HepG2 (cell line): ENCODE measurements around the gene SPSB1. TPM values are rescaled to one million over a fixed set of nuclear protein-coding genes. Genes with fewer than 3 reads are reported as not detected.

ENCODE experiments used
- ATAC-seq: fragments of 200-7000 bp; cut with Tn5 transposase; 3 replicates; pipeline ENCODE4 v1.9.1; 2020; ENCODE audit warnings: mild to moderate bottlenecking, moderate library complexity
- BruUV-seq: library from RNA; stranded (reverse); fragments of 400-500 nt; replicated peaks from 2 replicates; lab custom pipeline; 2021; lab: Mats Ljungman, UMichigan
- CTCF ChIA-PET: fragments of 300-600 bp; formaldehyde crosslinking; extraction: SDS; loops from one replicate; lab custom pipeline; 2021; ENCODE audit warnings: low total read pairs, inconsistent platforms, low intra/inter-chr PET ratio; lab: Yijun Ruan, JAX
- POLR2A ChIA-PET: fragments of 350-600 bp; sonication (Branson Sonifier 250); formaldehyde crosslinking; loops from one replicate; lab custom pipeline; 2020; ENCODE audit warnings: antibody characterized with exemption, inconsistent platforms; lab: Yijun Ruan, JAX
- DNase-seq: peaks from one replicate; pipeline ENCODE4 v3.0.0-alpha.2; 2015; ENCODE audit warnings: low spot score
- FAIRE-seq: peaks from 3 replicates; lab custom pipeline; 2011; peaks lifted over from hg19 to GRCh38; lab: Jason Lieb, UNC
- H2AFZ ChIP-seq: one replicate; pipeline ENCODE4 v1.6.1; 2011; ENCODE audit warnings: low read length, inconsistent platforms
- H3K27ac ChIP-seq: fragments of 300-600 bp; 3 replicates; pipeline ENCODE4 v1.8.0; 2011; ENCODE audit warnings: mixed run types, mild to moderate bottlenecking, mixed read lengths, low read length, inconsistent platforms; ENCODE audit not compliant: insufficient read depth; ENCODE audit errors: extremely low read length
- H3K27me3 ChIP-seq, 2 experiments: fragments of 200-600 bp in 1 of 2; 2 replicates in 1 of 2; 3 replicates in 1 of 2; pipeline versions ENCODE4 v1.6.0 to v1.8.0; 2011; ENCODE audit warnings: low read length in 2 of 2, mild to moderate bottlenecking in 2 of 2, moderate library complexity in 2 of 2, inconsistent platforms in 1 of 2; ENCODE audit not compliant: insufficient read depth in 2 of 2, control insufficient read depth in 1 of 2
- H3K36me3 ChIP-seq, 2 experiments: fragments of 200-600 bp in 1 of 2; replicated peaks in 1 of 2; 2 replicates in 1 of 2; 3 replicates in 1 of 2; pipeline versions ENCODE4 v1.5.1 to v1.8.0; 2011; ENCODE audit warnings: low read length in 2 of 2, inconsistent platforms in 1 of 2; ENCODE audit not compliant: insufficient read depth in 2 of 2, control insufficient read depth in 1 of 2
- H3K4me1 ChIP-seq: 2 replicates; pipeline ENCODE4 v1.5.1; 2012; ENCODE audit warnings: low read length, inconsistent platforms; ENCODE audit not compliant: insufficient read depth
- H3K4me2 ChIP-seq: 2 replicates; pipeline ENCODE4 v1.6.0; 2011; ENCODE audit warnings: low read depth, low read length, inconsistent platforms
- H3K4me3 ChIP-seq, 3 experiments: fragments of 200-600 bp in 1 of 3; sonication (generic), shearing (Covaris generic) in 1 of 3; replicated peaks in 1 of 3; 2 replicates each; pipeline ENCODE4 v1.5.1; 2011 to 2016; ENCODE audit warnings: low read length in 3 of 3, inconsistent platforms in 2 of 3, low read depth in 2 of 3, mild to moderate bottlenecking in 2 of 3, control low read depth in 1 of 3, mixed read lengths in 1 of 3; ENCODE audit not compliant: insufficient read depth in 1 of 3
- H3K79me2 ChIP-seq: one replicate; pipeline ENCODE4 v1.6.1; 2011; ENCODE audit warnings: low read length, inconsistent platforms; ENCODE audit not compliant: insufficient read depth
- H3K9ac ChIP-seq: 2 replicates; pipeline ENCODE4 v1.6.0; 2011; ENCODE audit warnings: mild to moderate bottlenecking, low read depth, low read length, inconsistent platforms; ENCODE audit not compliant: insufficient read depth
- H3K9me3 ChIP-seq: 2 replicates; pipeline ENCODE4 v1.5.1; 2012; ENCODE audit warnings: mild to moderate bottlenecking, low read length
- H4K20me1 ChIP-seq: 2 replicates; pipeline ENCODE4 v1.6.0; 2011; ENCODE audit warnings: inconsistent platforms, mild to moderate bottlenecking, low read length, moderate library complexity; ENCODE audit not compliant: insufficient read depth
- ATF1 ChIP-seq: IDR thresholded peaks from 2 replicates; pipeline ENCODE4 v1.6.1; 2016; ENCODE audit warnings: mild to moderate bottlenecking, control low read depth
- TEAD3 ChIP-seq: optimal IDR thresholded peaks from 2 replicates; pipeline ENCODE3; 2016; ENCODE audit warnings: borderline replicate concordance
- whole genome bisulfite sequencing: methylation state at CpG from one replicate; pipeline ENCODE4 v1.1.6; 2017; ENCODE audit warnings: low lambda C conversion rate; 5-methylcytosine and 5-hydroxymethylcytosine counted together
- in situ Hi-C: cut with HindIII; loops from 2 replicates; pipeline ENCODE4 v1.10.0; 2017; ENCODE audit warnings: low pct_unique_long_range_greater_than_20kb; ENCODE audit not compliant: extremely low pct_ligation_motif_present
- intact Hi-C: fragments of 100-400 bp; cut with micrococcal nuclease; formaldehyde crosslinking; loops from one replicate; pipeline ENCODE4 v1.10.0; 2022; ENCODE audit not compliant: unreplicated experiment
- polyA plus RNA-seq, 8 experiments: library from polyadenylated mRNA; depleted of rRNA in 3 of 8; stranded (reverse) in 7 of 8; unstranded in 1 of 8; fragments of >200 nt; fragmentation: Illumina TruSeq in 4 of 8; extraction: Trizol in 4 of 8; gene quantifications; 2 replicates each; pipeline versions ENCODE4 v1.2.1 to v1.2.3, GENCODE V29; 2011 to 2016; ENCODE audit warnings: low read depth in 4 of 8, missing spikeins in 1 of 8, mixed read lengths in 1 of 8; ENCODE audit not compliant: insufficient read depth in 1 of 8
- total RNA-seq, 5 experiments: library from RNA; depleted of rRNA; stranded (reverse); fragments of >200 nt; fragmentation: Illumina TruSeq; extraction: Trizol; gene quantifications; 2 replicates each; pipeline ENCODE4 v1.2.3, GENCODE V29; 2016; ENCODE audit warnings: low read depth in 1 of 5
- TF ChIP-seq, protein P1 (sequence below): sonication (generic); formaldehyde crosslinking; IDR thresholded peaks from 2 replicates; pipeline ENCODE4 v1.4.0; 2020; ENCODE audit warnings: mild to moderate bottlenecking, missing genetic modification reagents

SPSB1 gene
- total and polyA plus RNA-seq, 2 of the 13 experiments (the other 11 are each of a cell fraction or from before 2014, with no cell fraction given): 5.0 to 8.0 TPM

DNA sequence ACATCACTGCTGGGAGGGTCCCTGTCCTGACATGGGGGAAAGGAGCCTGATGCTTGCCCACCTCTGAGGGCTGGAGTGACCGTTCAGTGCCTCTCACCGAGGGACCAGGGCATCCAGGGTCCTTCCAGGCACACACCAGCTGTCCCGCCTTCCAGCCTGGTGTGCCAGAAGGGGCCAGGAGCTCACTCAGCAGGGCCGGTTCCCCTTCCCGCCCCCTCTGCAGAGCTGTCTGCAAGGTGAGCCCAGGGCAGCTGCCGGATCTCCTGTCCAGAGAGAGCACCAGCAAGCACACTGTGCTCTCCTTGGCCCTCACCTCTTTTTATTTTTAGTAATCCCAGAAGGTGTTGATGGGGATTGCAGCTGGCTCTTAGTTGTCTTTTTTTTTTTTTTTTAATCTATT is 41.2 kb upstream of the SPSB1 start:
- H3K79me2 ChIP-seq: peaks cover 6% of the 10 kb centered on the region
- no peaks in the 10 kb centered on the region for H3K27me3 ChIP-seq
- no peak for ATAC-seq
- H3K27ac ChIP-seq: no peak overlapping the region
- H3K9me3 ChIP-seq: no peaks in the 10 kb centered on the region
- peak overlapping the region; percentile 79 for H3K4me2 ChIP-seq
- TF ChIP-seq, protein P1, sequence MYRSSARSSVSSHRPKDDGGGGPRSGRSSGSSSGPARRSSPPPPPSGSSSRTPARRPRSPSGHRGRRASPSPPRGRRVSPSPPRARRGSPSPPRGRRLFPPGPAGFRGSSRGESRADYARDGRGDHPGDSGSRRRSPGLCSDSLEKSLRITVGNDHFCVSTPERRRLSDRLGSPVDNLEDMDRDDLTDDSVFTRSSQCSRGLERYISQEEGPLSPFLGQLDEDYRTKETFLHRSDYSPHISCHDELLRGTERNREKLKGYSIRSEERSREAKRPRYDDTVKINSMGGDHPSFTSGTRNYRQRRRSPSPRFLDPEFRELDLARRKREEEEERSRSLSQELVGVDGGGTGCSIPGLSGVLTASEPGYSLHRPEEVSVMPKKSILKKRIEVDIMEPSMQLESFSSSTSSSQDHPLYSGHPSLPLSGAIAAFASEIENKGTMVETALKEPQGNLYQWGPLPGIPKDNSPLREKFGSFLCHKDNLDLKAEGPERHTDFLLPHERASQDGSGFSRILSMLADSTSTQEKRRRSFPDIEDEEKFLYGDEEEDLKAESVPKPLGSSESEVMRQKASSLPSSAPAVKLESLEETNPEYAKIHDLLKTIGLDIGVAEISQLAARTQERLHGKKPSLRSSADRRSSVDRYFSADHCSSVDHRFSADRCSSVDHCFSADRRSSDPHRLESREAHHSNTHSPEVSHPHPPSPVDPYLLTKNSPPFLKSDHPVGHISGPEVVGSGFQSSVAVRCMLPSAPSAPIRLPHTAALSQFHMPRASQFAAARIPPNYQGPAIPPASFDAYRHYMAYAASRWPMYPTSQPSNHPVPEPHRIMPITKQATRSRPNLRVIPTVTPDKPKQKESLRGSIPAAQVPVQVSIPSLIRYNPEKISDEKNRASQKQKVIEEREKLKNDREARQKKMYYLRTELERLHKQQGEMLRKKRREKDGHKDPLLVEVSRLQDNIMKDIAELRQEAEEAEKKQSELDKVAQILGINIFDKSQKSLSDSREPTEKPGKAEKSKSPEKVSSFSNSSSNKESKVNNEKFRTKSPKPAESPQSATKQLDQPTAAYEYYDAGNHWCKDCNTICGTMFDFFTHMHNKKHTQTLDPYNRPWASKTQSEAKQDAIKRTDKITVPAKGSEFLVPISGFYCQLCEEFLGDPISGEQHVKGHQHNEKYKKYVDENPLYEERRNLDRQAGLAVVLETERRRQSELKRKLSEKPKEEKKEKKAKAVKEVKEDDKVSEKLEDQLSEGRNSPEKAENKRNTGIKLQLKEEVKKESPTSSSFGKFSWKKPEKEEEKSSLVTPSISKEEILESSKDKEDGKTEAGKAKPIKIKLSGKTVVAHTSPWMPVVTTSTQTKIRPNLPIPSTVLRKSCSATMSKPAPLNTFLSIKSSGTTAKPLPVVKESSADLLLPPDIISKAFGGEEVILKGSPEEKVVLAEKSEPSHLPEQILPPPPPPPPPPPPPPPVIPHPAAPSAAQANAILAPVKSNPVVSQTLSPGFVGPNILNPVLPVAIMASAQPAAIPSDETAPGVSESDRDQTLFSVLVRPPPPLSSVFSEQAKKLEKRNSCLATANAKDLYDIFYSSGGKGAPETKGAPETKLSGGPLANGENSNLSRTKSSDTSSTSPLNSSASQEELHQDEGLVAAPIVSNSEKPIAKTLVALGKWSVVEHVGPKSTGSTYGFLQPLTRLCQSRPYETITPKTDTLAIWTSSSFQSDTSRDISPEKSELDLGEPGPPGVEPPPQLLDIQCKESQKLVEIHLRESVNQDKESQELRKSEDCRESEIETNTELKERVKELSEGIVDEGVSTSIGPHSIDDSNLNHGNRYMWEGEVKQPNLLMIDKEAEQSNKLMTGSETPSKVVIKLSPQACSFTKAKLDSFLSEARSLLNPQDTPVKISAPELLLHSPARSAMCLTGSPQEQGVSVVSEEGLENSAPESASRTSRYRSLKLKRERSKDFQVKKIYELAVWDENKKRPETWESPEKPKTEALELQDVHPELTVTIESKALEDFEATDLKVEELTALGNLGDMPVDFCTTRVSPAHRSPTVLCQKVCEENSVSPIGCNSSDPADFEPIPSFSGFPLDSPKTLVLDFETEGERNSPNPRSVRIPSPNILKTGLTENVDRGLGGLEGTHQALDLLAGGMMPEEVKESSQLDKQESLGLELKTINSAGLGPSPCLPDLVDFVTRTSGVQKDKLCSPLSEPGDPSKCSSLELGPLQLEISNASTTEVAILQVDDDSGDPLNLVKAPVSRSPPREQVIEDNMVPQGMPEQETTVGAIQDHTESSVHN (CRISPR knock-in tag): no peak
- TF ChIP-seq ATF1 (CRISPR knock-in tag): no peak
- TF ChIP-seq TEAD3 (CRISPR knock-in tag): peak; percentile 14
- no peaks in the 10 kb centered on the region for H4K20me1 ChIP-seq
- intact Hi-C loops: no loop called here
- no peak overlapping the region for H2AFZ ChIP-seq
- ChIA-PET POLR2A (interaction anchor here (0.8 to 7.0 kb wide), 5 partner anchors 15 to 122 kb away, joined by 3 to 303 read pairs (median 15); partner anchors contain the start of gene H6PD), CTCF (no interaction called here)
- WGBS: 67% methylated on average over 1 of the region's 6 CpGs
- H3K4me3 ChIP-seq: peak overlapping the region in 1 of 3 experiments; percentile 74; a peak in 1 of 6 replicates
- no peak for FAIRE-seq
- H3K36me3 ChIP-seq: peaks cover 0 to 1% of the 10 kb centered on the region in 2 experiments; a peak in 1 of 5 replicates
- H3K9ac ChIP-seq: peak overlapping the region; percentile 55
- peaks cover 55% of the 10 kb centered on the region for H3K4me1 ChIP-seq
- DNase-seq: no peak
- no TSS peak for BruUV-seq
- in situ Hi-C loops: no loop called here
